PC-9 (cell line): ENCODE results near the gene E2F4.

Source experiments
- CTCF ChIP-seq: fragments of 200-600 bp; sonication (generic); conservative IDR thresholded peaks from 2 replicates; pipeline ENCODE4 v1.6.1; 2017; ENCODE audit warnings: mixed run types, antibody characterized with exemption, mild to moderate bottlenecking, moderate library complexity
- EZH2 ChIP-seq: fragments of 200-600 bp; sonication (generic); IDR thresholded peaks from 2 replicates; pipeline ENCODE4 v1.8.0; 2017; ENCODE audit warnings: antibody characterized with exemption, low read depth

DNA sequence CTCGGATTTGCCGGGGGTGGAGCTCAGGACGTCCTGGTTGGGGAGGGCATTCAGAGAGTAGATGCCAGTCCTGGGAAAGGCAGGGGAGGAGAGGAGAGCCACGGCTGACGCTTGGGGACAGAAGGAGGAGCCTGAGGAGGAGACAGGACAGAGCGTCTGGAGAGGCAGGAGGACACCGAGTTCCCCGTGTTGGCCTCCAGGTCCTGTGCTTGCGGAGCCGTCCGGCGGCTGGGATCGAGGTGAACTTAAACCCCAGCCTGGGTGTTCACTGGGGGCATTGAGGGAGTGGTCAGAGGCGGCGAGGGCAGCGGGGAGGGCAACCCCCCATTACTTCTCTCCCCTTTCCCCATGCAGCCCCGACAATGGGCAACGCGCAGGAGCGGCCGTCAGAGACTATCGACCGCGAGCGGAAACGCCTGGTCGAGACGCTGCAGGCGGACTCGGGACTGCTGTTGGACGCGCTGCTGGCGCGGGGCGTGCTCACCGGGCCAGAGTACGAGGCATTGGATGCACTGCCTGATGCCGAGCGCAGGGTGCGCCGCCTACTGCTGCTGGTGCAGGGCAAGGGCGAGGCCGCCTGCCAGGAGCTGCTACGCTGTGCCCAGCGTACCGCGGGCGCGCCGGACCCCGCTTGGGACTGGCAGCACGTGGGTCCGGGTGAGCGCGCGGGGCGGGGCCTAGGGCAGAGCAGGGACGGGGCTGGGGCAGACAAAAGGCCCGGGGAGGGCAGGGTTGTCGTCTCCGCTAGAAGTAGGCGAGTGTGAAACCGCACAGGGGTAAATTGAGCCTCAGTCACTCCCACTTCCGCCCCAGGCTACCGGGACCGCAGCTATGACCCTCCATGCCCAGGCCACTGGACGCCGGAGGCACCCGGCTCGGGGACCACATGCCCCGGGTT, 17.9 kb upstream of the E2F4 start:
- TF ChIP-seq CTCF: no peak; the same call in 1 of the 2 replicates
- no peak for TF ChIP-seq EZH2
